HepG2 (cell line): ENCODE measurements around the gene MCF2L. TPM values are rescaled to one million over a fixed set of nuclear protein-coding genes. Genes with fewer than 3 reads are reported as not detected.

Experiments used
- AKAP8 ChIP-seq: sonication (generic); formaldehyde crosslinking; IDR thresholded peaks from 2 replicates; pipeline ENCODE4 v1.5.1; 2020; ENCODE audit warnings: mild to moderate bottlenecking, missing genetic modification reagents
- CBFB ChIP-seq: sonication (generic); formaldehyde crosslinking; IDR thresholded peaks from 2 replicates; pipeline ENCODE4 v1.4.0; 2020; ENCODE audit warnings: missing genetic modification reagents
- HIVEP1 ChIP-seq: sonication (generic); formaldehyde crosslinking; IDR thresholded peaks from 2 replicates; pipeline ENCODE4 v1.4.0; 2020; ENCODE audit warnings: mild to moderate bottlenecking, missing genetic modification reagents
- HNF4A ChIP-seq: sonication (generic); formaldehyde crosslinking; IDR thresholded peaks from 2 replicates; pipeline ENCODE4 v1.4.0; 2020; ENCODE audit warnings: missing genetic modification reagents
- HOXA9 ChIP-seq: sonication (generic); formaldehyde crosslinking; IDR thresholded peaks from 2 replicates; pipeline ENCODE4 v1.8.1; 2022; ENCODE audit warnings: missing genetic modification reagents, mild to moderate bottlenecking, moderate library complexity, borderline replicate concordance
- KDM4B ChIP-seq: sonication (generic); formaldehyde crosslinking; IDR thresholded peaks from 2 replicates; pipeline ENCODE4 v1.4.0; 2020; ENCODE audit warnings: missing genetic modification reagents
- NFYB ChIP-seq: sonication (generic); formaldehyde crosslinking; IDR thresholded peaks from 2 replicates; pipeline ENCODE4 v1.4.0; 2020; ENCODE audit warnings: missing genetic modification reagents
- PAX8 ChIP-seq: sonication (generic); formaldehyde crosslinking; IDR thresholded peaks from 2 replicates; pipeline ENCODE4 v1.8.0; 2022; ENCODE audit warnings: mild to moderate bottlenecking, missing genetic modification reagents, borderline replicate concordance
- RARA ChIP-seq: IDR thresholded peaks from 2 replicates; pipeline ENCODE4 v1.6.1; 2016; ENCODE audit warnings: missing genetic modification reagents, missing compliant biosample characterization
- SMARCE1 ChIP-seq: fragments of 450-650 bp; IDR thresholded peaks from 2 replicates; pipeline ENCODE4 v1.6.1; 2017; ENCODE audit warnings: borderline replicate concordance
- ZNF567 ChIP-seq: sonication (generic); formaldehyde crosslinking; IDR thresholded peaks from 2 replicates; pipeline ENCODE4 v1.8.1; 2023; ENCODE audit warnings: mild to moderate bottlenecking, missing genetic modification reagents, borderline replicate concordance
- polyA plus RNA-seq, 8 experiments: library from polyadenylated mRNA; depleted of rRNA in 3 of 8; stranded (reverse) in 7 of 8; unstranded in 1 of 8; fragments of >200 nt; fragmentation: Illumina TruSeq in 4 of 8; extraction: Trizol in 4 of 8; gene quantifications; 2 replicates each; pipeline versions ENCODE4 v1.2.1 to v1.2.3, GENCODE V29; 2011 to 2016; ENCODE audit warnings: low read depth in 4 of 8, missing spikeins in 1 of 8, mixed read lengths in 1 of 8; ENCODE audit not compliant: insufficient read depth in 1 of 8
- total RNA-seq, 5 experiments: library from RNA; depleted of rRNA; stranded (reverse); fragments of >200 nt; fragmentation: Illumina TruSeq; extraction: Trizol; gene quantifications; 2 replicates each; pipeline ENCODE4 v1.2.3, GENCODE V29; 2016; ENCODE audit warnings: low read depth in 1 of 5
- TF ChIP-seq, protein P1 (sequence below): sonication (generic); formaldehyde crosslinking; conservative IDR thresholded peaks from 2 replicates; pipeline ENCODE4 v1.4.0; 2020; ENCODE audit warnings: missing genetic modification reagents
- TF ChIP-seq, protein P2 (sequence below): sonication (generic); formaldehyde crosslinking; IDR thresholded peaks from 2 replicates; pipeline ENCODE4 v1.4.0; 2020; ENCODE audit warnings: missing genetic modification reagents

Gene MCF2L
- total and polyA plus RNA-seq, 2 of the 13 experiments (the other 11 are each of a cell fraction or from before 2014, with no cell fraction given) = 19.4 to 28.4 TPM

DNA sequence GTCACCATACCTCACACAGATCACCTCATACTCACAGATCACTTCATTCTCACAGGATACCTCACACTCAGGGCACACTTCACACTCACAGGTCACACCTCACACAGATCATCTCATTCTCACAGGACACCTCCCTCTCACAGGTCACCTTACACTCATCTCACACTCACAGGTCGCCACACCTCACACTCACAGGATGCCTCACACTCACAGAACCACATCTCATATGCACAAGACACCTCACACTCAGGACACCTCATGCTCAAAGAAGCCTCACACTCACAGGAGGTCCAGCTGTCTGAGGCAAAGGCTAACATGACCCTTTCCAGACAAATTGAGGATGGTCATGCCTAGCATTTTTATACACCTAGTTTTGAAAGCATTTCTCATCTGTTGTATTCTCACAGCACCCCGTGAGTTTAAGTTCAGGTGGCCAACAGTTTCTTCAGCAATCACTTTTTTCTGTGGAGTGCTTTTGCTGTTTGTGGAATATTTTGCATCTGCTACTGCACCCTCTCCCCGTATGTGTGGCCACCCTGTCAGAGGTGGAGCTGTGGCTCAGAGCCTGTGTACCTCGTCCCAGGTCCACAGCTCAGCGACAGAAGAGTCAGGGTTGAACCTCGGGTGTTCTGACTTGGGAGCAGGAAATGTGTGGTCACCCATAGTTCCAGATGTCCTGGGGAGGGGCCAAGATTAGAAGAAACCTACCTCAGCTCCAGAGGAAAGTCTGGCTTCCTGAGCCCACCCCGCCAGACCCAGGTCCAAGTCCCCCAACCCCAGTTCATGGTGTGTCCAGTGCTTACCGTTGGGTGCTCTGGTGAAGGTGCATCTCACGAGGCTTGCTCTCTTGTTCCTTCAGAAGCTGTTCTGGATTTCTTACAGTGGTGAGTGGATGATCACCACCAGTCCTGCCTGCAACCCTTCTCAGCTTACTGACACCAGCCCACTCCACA lies 144.2 kb downstream of the MCF2L start (continued):
- peak; percentile 60 for TF ChIP-seq HNF4A (CRISPR knock-in tag)
- TF ChIP-seq NFYB = no peak
- TF ChIP-seq AKAP8 (CRISPR knock-in tag) = peak; percentile 68; the same call in 1 of the 2 replicates
- 0 out of 2 replicates have a peak, but pooled peaks have one; percentile 55 for TF ChIP-seq HOXA9 (CRISPR knock-in tag)
- no peak for TF ChIP-seq PAX8 (CRISPR knock-in tag)
- TF ChIP-seq, protein P1, sequence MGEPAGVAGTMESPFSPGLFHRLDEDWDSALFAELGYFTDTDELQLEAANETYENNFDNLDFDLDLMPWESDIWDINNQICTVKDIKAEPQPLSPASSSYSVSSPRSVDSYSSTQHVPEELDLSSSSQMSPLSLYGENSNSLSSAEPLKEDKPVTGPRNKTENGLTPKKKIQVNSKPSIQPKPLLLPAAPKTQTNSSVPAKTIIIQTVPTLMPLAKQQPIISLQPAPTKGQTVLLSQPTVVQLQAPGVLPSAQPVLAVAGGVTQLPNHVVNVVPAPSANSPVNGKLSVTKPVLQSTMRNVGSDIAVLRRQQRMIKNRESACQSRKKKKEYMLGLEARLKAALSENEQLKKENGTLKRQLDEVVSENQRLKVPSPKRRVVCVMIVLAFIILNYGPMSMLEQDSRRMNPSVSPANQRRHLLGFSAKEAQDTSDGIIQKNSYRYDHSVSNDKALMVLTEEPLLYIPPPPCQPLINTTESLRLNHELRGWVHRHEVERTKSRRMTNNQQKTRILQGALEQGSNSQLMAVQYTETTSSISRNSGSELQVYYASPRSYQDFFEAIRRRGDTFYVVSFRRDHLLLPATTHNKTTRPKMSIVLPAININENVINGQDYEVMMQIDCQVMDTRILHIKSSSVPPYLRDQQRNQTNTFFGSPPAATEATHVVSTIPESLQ = no peak
- TF ChIP-seq KDM4B (CRISPR knock-in tag) = no peak
- 0 out of 2 replicates have a peak, but pooled peaks have one; percentile 29 for TF ChIP-seq ZNF567 (CRISPR knock-in tag)
- no peak for TF ChIP-seq HIVEP1
- no peak for TF ChIP-seq RARA (CRISPR knock-in tag)
- no peak for TF ChIP-seq SMARCE1
- TF ChIP-seq CBFB (CRISPR knock-in tag) = no peak
- TF ChIP-seq, protein P2, sequence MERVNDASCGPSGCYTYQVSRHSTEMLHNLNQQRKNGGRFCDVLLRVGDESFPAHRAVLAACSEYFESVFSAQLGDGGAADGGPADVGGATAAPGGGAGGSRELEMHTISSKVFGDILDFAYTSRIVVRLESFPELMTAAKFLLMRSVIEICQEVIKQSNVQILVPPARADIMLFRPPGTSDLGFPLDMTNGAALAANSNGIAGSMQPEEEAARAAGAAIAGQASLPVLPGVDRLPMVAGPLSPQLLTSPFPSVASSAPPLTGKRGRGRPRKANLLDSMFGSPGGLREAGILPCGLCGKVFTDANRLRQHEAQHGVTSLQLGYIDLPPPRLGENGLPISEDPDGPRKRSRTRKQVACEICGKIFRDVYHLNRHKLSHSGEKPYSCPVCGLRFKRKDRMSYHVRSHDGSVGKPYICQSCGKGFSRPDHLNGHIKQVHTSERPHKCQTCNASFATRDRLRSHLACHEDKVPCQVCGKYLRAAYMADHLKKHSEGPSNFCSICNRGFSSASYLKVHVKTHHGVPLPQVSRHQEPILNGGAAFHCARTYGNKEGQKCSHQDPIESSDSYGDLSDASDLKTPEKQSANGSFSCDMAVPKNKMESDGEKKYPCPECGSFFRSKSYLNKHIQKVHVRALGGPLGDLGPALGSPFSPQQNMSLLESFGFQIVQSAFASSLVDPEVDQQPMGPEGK = no peak
